HCEC 1CT (cell line): Measurements from ENCODE around the gene ITM2B.

Experiments used
- DNase-seq: peaks from one replicate; pipeline ENCODE4 v3.0.0-alpha.2; 2017

Gene ITM2B

DNA sequence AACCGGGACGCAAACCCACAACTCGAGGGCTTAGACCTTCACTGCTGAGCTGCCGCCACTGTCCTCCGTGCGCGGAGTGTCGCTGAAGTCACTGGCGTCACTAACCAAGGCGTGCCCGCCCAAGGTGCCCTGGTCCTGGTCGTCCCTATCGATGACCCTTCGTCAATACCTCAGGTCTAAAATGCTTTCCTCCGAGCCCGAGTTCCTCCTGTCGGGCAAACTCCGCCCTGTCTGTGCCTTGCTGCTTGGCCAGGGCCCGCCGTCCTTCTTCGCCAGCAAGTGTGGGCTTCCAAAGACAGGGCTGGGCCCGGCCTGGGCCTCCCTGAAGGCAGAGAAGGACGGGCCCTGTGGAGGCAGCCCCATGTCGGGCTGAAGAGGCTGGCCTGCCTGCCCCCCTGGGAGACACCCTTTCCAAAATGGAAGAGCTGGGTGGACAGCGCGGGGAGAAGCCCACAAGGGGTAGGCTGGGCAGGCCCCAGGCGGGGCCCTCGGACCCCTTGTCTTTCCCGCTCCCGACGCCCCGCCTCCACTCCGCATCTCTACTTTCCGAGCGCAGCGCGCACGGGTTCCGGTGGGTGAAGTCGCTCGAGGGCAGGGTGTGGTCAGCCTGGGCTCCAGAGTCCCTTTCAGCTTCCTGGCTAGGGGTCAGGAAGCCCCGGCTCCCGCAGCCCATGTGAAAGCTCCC is 84.0 kb downstream of the ITM2B start:
- DNase-seq = no peak

DNA sequence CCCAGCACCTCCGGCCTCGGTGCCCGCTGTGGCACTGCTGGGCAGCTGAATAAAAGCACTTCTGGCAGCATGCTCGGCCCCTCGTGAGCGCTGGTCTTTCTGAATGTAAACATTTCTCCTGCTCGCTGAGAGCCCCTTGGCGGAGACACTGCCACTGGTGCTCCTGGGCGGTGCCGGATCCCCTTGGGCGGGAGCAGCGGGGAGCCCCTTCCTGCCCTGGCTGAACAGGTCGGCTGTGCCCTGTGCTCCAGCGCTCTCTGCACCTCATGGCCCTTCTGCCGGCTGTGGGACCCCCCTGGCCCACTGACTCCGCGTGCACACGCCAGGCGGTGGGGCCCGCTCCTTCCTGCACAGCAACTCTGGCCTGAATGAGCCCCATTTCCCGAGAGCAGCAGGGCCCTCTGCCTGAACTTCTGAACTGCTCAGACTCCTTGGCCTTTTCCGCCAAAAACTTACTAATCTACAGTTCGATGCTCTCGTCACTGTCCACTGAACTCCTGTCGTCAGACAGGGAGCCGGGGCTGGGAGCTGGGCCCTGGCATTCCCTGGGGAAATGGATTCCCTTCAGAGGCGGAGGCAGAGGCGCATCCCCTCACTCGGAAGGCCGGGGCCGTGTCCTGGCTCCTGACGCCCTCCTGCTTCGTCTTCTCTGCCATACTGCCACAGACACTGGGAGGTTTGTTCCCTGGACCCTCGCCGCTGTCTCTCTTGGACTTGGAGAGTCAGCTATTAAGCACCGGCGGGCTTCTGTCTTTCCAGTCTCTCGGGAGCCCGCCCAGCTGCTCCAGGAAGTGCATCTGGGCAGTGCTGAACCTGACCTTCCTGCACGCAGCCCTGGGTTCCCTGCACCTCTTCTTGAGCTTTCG is 84.7 kb downstream of the ITM2B start:
- DNase-seq = no peak

DNA sequence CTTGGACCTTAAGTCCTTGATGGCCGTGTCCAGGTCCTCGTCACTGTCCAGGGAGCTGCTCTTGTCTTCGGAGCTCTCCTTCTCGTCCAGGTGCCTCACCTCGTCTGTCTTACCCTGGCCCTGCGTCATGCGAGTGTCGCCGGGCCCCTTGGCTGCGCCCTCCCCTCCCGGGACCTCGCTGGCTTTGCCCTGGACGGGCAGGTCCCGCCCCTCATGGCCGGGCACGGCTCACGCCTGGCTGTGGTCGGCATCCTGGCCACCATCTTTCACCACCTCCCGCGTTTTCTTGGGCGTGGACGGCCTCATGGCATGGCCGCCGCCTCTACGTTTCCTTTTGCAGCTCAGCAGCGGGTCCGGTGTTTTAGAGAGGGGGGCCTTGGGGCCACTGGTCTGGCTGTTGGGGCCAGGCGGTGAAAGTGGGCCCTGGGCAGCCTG is 85.4 kb downstream of the ITM2B start:
- no peak for DNase-seq

DNA sequence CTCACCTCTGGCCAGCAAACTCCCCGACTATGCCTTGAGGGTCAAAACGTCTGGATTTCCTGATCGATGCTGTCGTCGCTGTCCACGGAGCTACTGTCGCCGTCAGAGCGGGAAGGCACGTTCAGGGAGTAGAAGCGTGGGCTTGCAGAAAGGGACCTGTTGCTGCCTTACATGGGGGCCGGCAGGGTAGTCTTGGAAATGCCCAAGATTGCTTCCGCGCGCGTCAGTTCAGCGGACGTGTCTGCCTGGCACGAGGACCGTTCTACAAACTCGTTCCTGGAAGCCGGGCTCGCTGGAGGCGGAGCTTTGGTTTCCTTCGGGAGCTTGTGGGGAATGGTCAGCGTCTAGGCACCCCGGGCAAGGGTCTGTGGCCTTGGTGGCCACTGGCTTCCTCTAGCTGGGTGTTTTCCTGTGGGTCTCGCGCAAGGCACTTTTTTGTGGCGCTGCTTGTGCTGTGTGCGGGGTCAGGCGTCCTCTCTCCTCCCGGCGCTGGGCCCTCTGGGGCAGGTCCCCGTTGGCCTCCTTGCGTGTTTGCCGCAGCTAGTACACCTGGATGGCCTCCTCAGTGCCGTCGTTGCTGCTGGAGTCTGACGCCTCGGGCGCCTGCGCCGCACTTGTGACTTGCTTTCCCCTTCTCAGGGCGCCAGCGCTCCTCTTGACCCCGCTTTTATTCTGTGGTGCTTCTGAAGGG is 86.0 kb downstream of the ITM2B start:
- no peak for DNase-seq
